Astrocyte (in vitro differentiated cells and primary cell): ENCODE data around the gene DSCAM. TPM values are rescaled to one million over a fixed set of nuclear protein-coding genes. Genes with fewer than 3 reads are reported as not detected.

Experiments used
- DNase-seq: peaks from one replicate; pipeline ENCODE4 v3.0.0-alpha.2; 2010; ENCODE audit warnings: low read depth
- FAIRE-seq: peaks from 2 replicates; lab custom pipeline; 2011; peaks lifted over from hg19 to GRCh38; lab: Jason Lieb, UNC
- H2AFZ ChIP-seq: 2 replicates; pipeline ENCODE4 v1.6.0; 2012; ENCODE audit warnings: low read depth, low read length, inconsistent platforms
- H3K27ac ChIP-seq: 2 replicates; pipeline ENCODE4 v1.5.1; 2011; ENCODE audit warnings: low read depth, low read length, inconsistent platforms
- H3K27me3 ChIP-seq: 2 replicates; pipeline ENCODE4 v1.6.0; 2011; ENCODE audit warnings: low read length, inconsistent platforms; ENCODE audit not compliant: insufficient read depth
- H3K36me3 ChIP-seq: 2 replicates; pipeline ENCODE4 v1.5.1; 2011; ENCODE audit warnings: low read length, inconsistent platforms; ENCODE audit not compliant: insufficient read depth
- H3K4me1 ChIP-seq: 2 replicates; pipeline ENCODE4 v1.5.1; 2011; ENCODE audit warnings: low read length, inconsistent platforms; ENCODE audit not compliant: insufficient read depth
- H3K4me2 ChIP-seq: 2 replicates; pipeline ENCODE4 v1.6.0; 2012; ENCODE audit warnings: low read length, inconsistent platforms
- H3K4me3 ChIP-seq: 2 replicates; pipeline ENCODE4 v1.5.1; 2011; ENCODE audit warnings: low read depth, mild to moderate bottlenecking, low read length, inconsistent platforms; ENCODE audit not compliant: insufficient read depth
- H3K79me2 ChIP-seq: 2 replicates; pipeline ENCODE4 v1.6.0; 2012; ENCODE audit warnings: mild to moderate bottlenecking, low read length, inconsistent platforms; ENCODE audit not compliant: insufficient read depth
- H3K9ac ChIP-seq: 2 replicates; pipeline ENCODE4 v1.6.0; 2012; ENCODE audit warnings: mild to moderate bottlenecking, low read length, inconsistent platforms
- H3K9me3 ChIP-seq: 2 replicates; pipeline ENCODE4 v1.5.1; 2012; ENCODE audit warnings: low read depth, mild to moderate bottlenecking, low read length, inconsistent platforms; ENCODE audit not compliant: insufficient read depth
- H4K20me1 ChIP-seq: 2 replicates; pipeline ENCODE4 v1.6.0; 2012; ENCODE audit warnings: low read length, inconsistent platforms; ENCODE audit not compliant: insufficient read depth
- H3K27ac Mint-ChIP-seq: one replicate; pipeline ENCODE4 v1.8.0; 2021; ENCODE audit warnings: mild to moderate bottlenecking, mixed read lengths; ENCODE audit not compliant: unreplicated experiment
- H3K27me3 Mint-ChIP-seq: one replicate; pipeline ENCODE4 v1.8.0; 2021; ENCODE audit warnings: low read depth, mixed read lengths; ENCODE audit not compliant: unreplicated experiment
- H3K36me3 Mint-ChIP-seq: one replicate; pipeline ENCODE4 v1.8.0; 2021; ENCODE audit warnings: low read depth, mixed read lengths; ENCODE audit not compliant: unreplicated experiment
- H3K4me1 Mint-ChIP-seq: one replicate; pipeline ENCODE4 v1.8.0; 2021; ENCODE audit warnings: low read depth, mixed read lengths; ENCODE audit not compliant: unreplicated experiment
- H3K4me3 Mint-ChIP-seq: one replicate; pipeline ENCODE4 v1.8.0; 2021; ENCODE audit warnings: mild to moderate bottlenecking, moderate library complexity, mixed read lengths; ENCODE audit not compliant: unreplicated experiment
- H3K9me3 Mint-ChIP-seq: one replicate; pipeline ENCODE4 v1.8.0; 2021; ENCODE audit warnings: mild to moderate bottlenecking, mixed read lengths; ENCODE audit not compliant: unreplicated experiment
- EZH2 ChIP-seq: IDR thresholded peaks from 2 replicates; pipeline ENCODE4 v1.6.1; 2012; ENCODE audit warnings: mild to moderate bottlenecking, low read length, inconsistent platforms; ENCODE audit not compliant: insufficient read depth
- total RNA-seq: library from RNA; stranded (reverse); gene quantifications from 2 replicates; pipeline ENCODE4 v1.2.1, GENCODE V29; 2021
- TF ChIP-seq, protein P1 (sequence below): IDR thresholded peaks from 2 replicates; pipeline ENCODE4 v1.5.1; 2011; ENCODE audit warnings: low read depth, mild to moderate bottlenecking, inconsistent platforms, low read length, moderate library complexity; ENCODE audit not compliant: insufficient read depth

The DSCAM gene
- total RNA-seq, 1 donor from 2014 or later: 0.18 TPM

DNA sequence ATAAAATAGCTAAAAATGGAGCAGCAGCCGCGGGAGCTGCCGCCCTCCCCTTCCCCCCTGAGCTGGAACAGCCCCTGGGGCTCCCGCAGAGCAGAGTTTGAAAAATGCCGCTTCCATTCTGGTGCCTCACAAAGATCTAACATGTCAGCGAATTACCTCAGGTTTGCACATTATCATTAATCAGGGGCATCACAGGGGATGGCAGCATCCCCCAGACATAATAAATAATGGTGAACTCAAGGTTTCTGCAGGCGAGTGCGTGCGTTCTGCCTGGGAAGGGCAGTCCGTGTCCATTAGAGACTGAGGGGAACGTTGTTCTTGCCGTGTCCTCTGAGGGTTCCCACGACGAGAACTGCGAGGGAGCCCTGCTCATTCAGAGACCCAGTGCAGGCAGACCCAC is 372.4 kb downstream of the DSCAM start:
- Histone ChIP-seq H3K9ac (no peak overlapping the region), H3K4me2 (no peak overlapping the region), H3K36me3 (no peaks in the 10 kb centered on the region), H2AFZ (no peak overlapping the region), H3K27me3 (no peaks in the 10 kb centered on the region), H3K4me1 (no peaks in the 10 kb centered on the region), H3K9me3 (no peaks in the 10 kb centered on the region), H3K79me2 (no peaks in the 10 kb centered on the region), H4K20me1 (no peaks in the 10 kb centered on the region), H3K4me3 (no peak overlapping the region), H3K27ac (no peak overlapping the region)
- TF ChIP-seq, protein P1, sequence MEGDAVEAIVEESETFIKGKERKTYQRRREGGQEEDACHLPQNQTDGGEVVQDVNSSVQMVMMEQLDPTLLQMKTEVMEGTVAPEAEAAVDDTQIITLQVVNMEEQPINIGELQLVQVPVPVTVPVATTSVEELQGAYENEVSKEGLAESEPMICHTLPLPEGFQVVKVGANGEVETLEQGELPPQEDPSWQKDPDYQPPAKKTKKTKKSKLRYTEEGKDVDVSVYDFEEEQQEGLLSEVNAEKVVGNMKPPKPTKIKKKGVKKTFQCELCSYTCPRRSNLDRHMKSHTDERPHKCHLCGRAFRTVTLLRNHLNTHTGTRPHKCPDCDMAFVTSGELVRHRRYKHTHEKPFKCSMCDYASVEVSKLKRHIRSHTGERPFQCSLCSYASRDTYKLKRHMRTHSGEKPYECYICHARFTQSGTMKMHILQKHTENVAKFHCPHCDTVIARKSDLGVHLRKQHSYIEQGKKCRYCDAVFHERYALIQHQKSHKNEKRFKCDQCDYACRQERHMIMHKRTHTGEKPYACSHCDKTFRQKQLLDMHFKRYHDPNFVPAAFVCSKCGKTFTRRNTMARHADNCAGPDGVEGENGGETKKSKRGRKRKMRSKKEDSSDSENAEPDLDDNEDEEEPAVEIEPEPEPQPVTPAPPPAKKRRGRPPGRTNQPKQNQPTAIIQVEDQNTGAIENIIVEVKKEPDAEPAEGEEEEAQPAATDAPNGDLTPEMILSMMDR: no peak
- TF ChIP-seq EZH2: no peak
- Mint-ChIP-seq H3K36me3 (no peaks in the 10 kb centered on the region), H3K4me3 (no peak overlapping the region), H3K27me3 (no peaks in the 10 kb centered on the region), H3K27ac (no peak overlapping the region), H3K9me3 (peaks cover 3% of the 10 kb centered on the region), H3K4me1 (peaks cover 12% of the 10 kb centered on the region)
- FAIRE-seq: no peak
- no peak for DNase-seq

GRCh38 chr21:40472013-40472412 is 374.9 kb downstream of the DSCAM start:
- no peak for TF ChIP-seq EZH2
- TF ChIP-seq, protein P1: no peak
- FAIRE-seq (no peak), DNase-seq (peak; percentile 28)
- Mint-ChIP-seq H3K27me3 (no peaks in the 10 kb centered on the region), H3K36me3 (no peaks in the 10 kb centered on the region), H3K27ac (peak overlapping the region; percentile 77), H3K9me3 (peaks cover 3% of the 10 kb centered on the region), H3K4me3 (peak overlapping the region; percentile 50), H3K4me1 (peaks cover 12% of the 10 kb centered on the region)
- Histone ChIP-seq H3K79me2 (no peaks in the 10 kb centered on the region), H3K9me3 (no peaks in the 10 kb centered on the region), H3K27me3 (no peaks in the 10 kb centered on the region), H3K9ac (no peak overlapping the region), H3K4me2 (no peak overlapping the region), H2AFZ (no peak overlapping the region), H3K4me3 (no peak overlapping the region), H3K27ac (no peak overlapping the region), H3K36me3 (no peaks in the 10 kb centered on the region), H4K20me1 (no peaks in the 10 kb centered on the region), H3K4me1 (no peaks in the 10 kb centered on the region)

DNA sequence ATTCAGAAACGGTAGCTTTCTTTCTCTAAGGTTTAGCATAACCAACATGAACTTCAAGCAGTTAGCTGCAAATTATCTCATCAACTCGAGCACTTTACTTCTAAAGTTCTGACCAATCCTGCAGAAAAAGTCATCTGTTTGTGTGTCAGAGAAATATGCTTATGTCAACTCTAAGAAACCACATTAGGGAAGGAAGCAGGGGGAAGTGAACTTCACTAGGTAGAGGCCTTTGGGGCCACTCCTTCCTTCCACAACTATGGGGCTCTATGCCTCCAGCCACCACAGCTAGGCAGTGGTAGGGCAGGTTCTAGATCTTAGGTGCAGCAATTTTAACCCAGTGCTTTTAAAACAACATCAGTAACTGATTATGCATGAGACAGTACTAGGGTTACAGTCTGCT is 375.9 kb downstream of the DSCAM start:
- H2AFZ ChIP-seq: no peak overlapping the region
- H3K27me3 Mint-ChIP-seq: no peaks in the 10 kb centered on the region
- FAIRE-seq: no peak
- no peak overlapping the region for H3K4me3 ChIP-seq
- H3K4me1 ChIP-seq: no peaks in the 10 kb centered on the region
- no peaks in the 10 kb centered on the region for H3K36me3 Mint-ChIP-seq
- H3K9me3 ChIP-seq: no peaks in the 10 kb centered on the region
- H4K20me1 ChIP-seq: no peaks in the 10 kb centered on the region
- H3K27me3 ChIP-seq: no peaks in the 10 kb centered on the region
- peak overlapping the region; percentile 66 for H3K27ac Mint-ChIP-seq
- no peak overlapping the region for H3K4me2 ChIP-seq
- no peak overlapping the region for H3K9ac ChIP-seq
- no peaks in the 10 kb centered on the region for H3K36me3 ChIP-seq
- DNase-seq: peak; percentile 27
- TF ChIP-seq EZH2: no peak
- TF ChIP-seq, protein P1: no peak
- H3K27ac ChIP-seq: no peak overlapping the region
- peaks cover 12% of the 10 kb centered on the region for H3K4me1 Mint-ChIP-seq
- H3K79me2 ChIP-seq: no peaks in the 10 kb centered on the region
- H3K4me3 Mint-ChIP-seq: no peak overlapping the region
- peaks cover 3% of the 10 kb centered on the region for H3K9me3 Mint-ChIP-seq
